AG04449 (cell line): Measurements from ENCODE around the gene ARMH1.

Experiments used
- CTCF ChIA-PET: fragments of 350-600 bp; formaldehyde crosslinking; extraction: SDS; loops from one replicate; lab custom pipeline; 2021; ENCODE audit warnings: antibody characterized with exemption; lab: Yijun Ruan, JAX
- POLR2A ChIA-PET: fragments of 400-600, 350-600 bp; formaldehyde crosslinking; extraction: SDS; loops from one replicate; lab custom pipeline; 2020; ENCODE audit warnings: antibody characterized with exemption, inconsistent platforms; lab: Yijun Ruan, JAX
- DNase-seq: peaks from one replicate; pipeline ENCODE4 v3.0.0-alpha.2; 2010; ENCODE audit warnings: low read depth, low spot score
- H3K4me3 ChIP-seq: 2 replicates; pipeline ENCODE4 v1.5.1; 2011; ENCODE audit warnings: low read depth, mild to moderate bottlenecking, control low read depth, low read length
- TF ChIP-seq, protein P1 (sequence below): IDR thresholded peaks from one replicate; pipeline ENCODE4 v1.5.1; 2011; ENCODE audit warnings: mild to moderate bottlenecking, moderate library complexity, low read length, control low read depth, inconsistent platforms; ENCODE audit not compliant: insufficient read depth; ENCODE audit errors: missing control alignments

ARMH1 gene

GRCh38 chr1:44705470-44705869 is 31.0 kb downstream of the ARMH1 start:
- DNase-seq, result no peak
- TF ChIP-seq, protein P1, sequence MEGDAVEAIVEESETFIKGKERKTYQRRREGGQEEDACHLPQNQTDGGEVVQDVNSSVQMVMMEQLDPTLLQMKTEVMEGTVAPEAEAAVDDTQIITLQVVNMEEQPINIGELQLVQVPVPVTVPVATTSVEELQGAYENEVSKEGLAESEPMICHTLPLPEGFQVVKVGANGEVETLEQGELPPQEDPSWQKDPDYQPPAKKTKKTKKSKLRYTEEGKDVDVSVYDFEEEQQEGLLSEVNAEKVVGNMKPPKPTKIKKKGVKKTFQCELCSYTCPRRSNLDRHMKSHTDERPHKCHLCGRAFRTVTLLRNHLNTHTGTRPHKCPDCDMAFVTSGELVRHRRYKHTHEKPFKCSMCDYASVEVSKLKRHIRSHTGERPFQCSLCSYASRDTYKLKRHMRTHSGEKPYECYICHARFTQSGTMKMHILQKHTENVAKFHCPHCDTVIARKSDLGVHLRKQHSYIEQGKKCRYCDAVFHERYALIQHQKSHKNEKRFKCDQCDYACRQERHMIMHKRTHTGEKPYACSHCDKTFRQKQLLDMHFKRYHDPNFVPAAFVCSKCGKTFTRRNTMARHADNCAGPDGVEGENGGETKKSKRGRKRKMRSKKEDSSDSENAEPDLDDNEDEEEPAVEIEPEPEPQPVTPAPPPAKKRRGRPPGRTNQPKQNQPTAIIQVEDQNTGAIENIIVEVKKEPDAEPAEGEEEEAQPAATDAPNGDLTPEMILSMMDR, result no peak
- no peak overlapping the region for H3K4me3 ChIP-seq
- CTCF ChIA-PET, result interaction anchor here (1.0 to 2.9 kb wide), 3 partner anchors 12 to 26 kb away, joined by 3 to 37 read pairs (median 11); partner anchors contain the start of gene RNU5D-1
- POLR2A ChIA-PET, result interaction anchor here (0.8 kb wide), 1 partner anchor 25 kb away, joined by 3 read pairs; the partner anchor contains the start of gene RNU5D-1

GRCh38 chr1:44705938-44706337 is 31.4 kb downstream of the ARMH1 start:
- CTCF ChIA-PET, result interaction anchor here (2.1 to 2.9 kb wide), 2 partner anchors 11 to 26 kb away, joined by 11 to 37 read pairs; partner anchors contain the start of gene RNU5D-1
- POLR2A ChIA-PET, result interaction anchor here (0.8 to 1.4 kb wide), 2 partner anchors 25 to 32 kb away, joined by 3 to 5 read pairs; partner anchors contain the start of genes ARMH1, RNU5D-1 and TMEM53
- no peak for DNase-seq
- TF ChIP-seq, protein P1, result no peak
- no peak overlapping the region for H3K4me3 ChIP-seq

GRCh38 chr1:44707112-44707881 is 32.8 kb downstream of the ARMH1 start:
- no peak overlapping the region for H3K4me3 ChIP-seq
- TF ChIP-seq, protein P1, result no peak
- POLR2A ChIA-PET, result interaction anchor here (0.5 to 1.4 kb wide), 5 partner anchors 23 to 596 kb away, joined by 3 to 5 read pairs (median 4); partner anchors contain the start of genes ARMH1 and TMEM53
- peak; percentile 77 for DNase-seq
- CTCF ChIA-PET, result interaction anchor here (0.5 to 2.9 kb wide), 10 partner anchors 8 to 86 kb away, joined by 3 to 37 read pairs (median 4); partner anchors contain the start of gene RNU5D-1

- ChIA-PET POLR2A (interaction anchor here (0.6 kb wide), 1 partner anchor 33 kb away, joined by 5 read pairs; no protein-coding TSS in a partner anchor), CTCF (interaction anchor here (0.6 to 12.6 kb wide), 15 partner anchors 9 to 86 kb away, joined by 3 to 217 read pairs (median 5); partner anchors contain the start of gene RNU5D-1)
- no peak for DNase-seq
- no peak overlapping the region for H3K4me3 ChIP-seq
- TF ChIP-seq, protein P1, result peak; percentile 33
These were observed 33.7 kb downstream of the ARMH1 start for GRCh38 chr1:44707959-44708831.

DNA sequence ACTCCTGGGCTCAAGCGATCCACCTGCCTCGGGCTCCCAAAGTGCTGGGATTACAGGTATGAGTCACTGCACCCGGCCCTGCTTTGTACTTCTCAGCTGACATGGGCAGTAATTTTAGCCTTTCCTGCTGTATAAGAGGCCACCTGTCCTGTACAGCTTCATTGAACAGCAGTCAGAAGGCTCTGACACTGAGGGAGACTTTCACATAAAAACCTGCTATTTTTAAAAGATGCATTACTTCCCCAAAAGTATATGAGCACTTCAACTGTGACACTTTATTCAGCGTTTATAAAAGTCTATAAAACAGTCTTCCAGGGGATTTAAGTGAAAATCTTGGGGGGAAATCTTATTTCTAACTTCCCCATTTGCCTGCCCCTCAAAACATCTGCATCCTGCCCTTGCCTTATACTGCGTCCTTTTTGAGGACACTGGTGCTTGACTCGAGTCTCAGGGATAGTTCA is 38.8 kb downstream of the ARMH1 start:
- POLR2A ChIA-PET, result no interaction called here
- TF ChIP-seq, protein P1, result no peak
- CTCF ChIA-PET, result interaction anchor here (0.8 to 12.6 kb wide), 7 partner anchors 8 to 78 kb away, joined by 3 to 217 read pairs (median 3); partner anchors contain the start of gene RNU5D-1
- no peak overlapping the region for H3K4me3 ChIP-seq
- DNase-seq, result no peak
